H9 (cell line): Measurements from ENCODE around the gene AATK. TPM values are rescaled to one million over a fixed set of nuclear protein-coding genes. Genes with fewer than 3 reads are reported as not detected.

ENCODE experiments used
- DNase-seq: peaks from one replicate; pipeline ENCODE4 v3.0.0-alpha.2; 2017
- H2AFZ ChIP-seq: one replicate; pipeline ENCODE4 v1.6.1; 2013; ENCODE audit warnings: mild to moderate bottlenecking, low read length, control low read depth, moderate library complexity
- H2AK5ac ChIP-seq: 2 replicates; pipeline ENCODE4 v1.6.1; 2013; ENCODE audit warnings: low read length, control low read depth, mixed read lengths; ENCODE audit not compliant: insufficient read length
- H2BK120ac ChIP-seq: one replicate; pipeline ENCODE4 v1.6.1; 2013; ENCODE audit warnings: low read depth, mild to moderate bottlenecking, low read length, control low read depth, inconsistent platforms; ENCODE audit not compliant: poor library complexity, severe bottlenecking
- H2BK12ac ChIP-seq: 2 replicates; pipeline ENCODE4 v1.6.1; 2013; ENCODE audit warnings: low read length, control low read depth, mixed read lengths, low read depth; ENCODE audit not compliant: insufficient read length
- H2BK15ac ChIP-seq: 2 replicates; pipeline ENCODE4 v1.6.1; 2013; ENCODE audit warnings: low read depth, low read length, control low read depth
- H2BK20ac ChIP-seq: one replicate; pipeline ENCODE4 v1.6.1; 2013; ENCODE audit warnings: low read depth, mild to moderate bottlenecking, low read length, control low read depth, inconsistent platforms; ENCODE audit not compliant: poor library complexity, severe bottlenecking
- H2BK5ac ChIP-seq: 2 replicates; pipeline ENCODE4 v1.6.1; 2013; ENCODE audit warnings: low read length, control low read depth, mixed read lengths; ENCODE audit not compliant: insufficient read length
- H3K14ac ChIP-seq: 2 replicates; pipeline ENCODE4 v1.6.1; 2013; ENCODE audit warnings: low read length, control low read depth; ENCODE audit not compliant: insufficient read depth
- H3K18ac ChIP-seq: 2 replicates; pipeline ENCODE4 v1.6.1; 2013; ENCODE audit warnings: low read depth, mild to moderate bottlenecking, mixed read lengths, low read length, control low read depth; ENCODE audit not compliant: insufficient read length
- H3K23ac ChIP-seq: 2 replicates; pipeline ENCODE4 v1.6.1; 2013; ENCODE audit warnings: low read length, control low read depth, mixed read lengths, low read depth; ENCODE audit not compliant: insufficient read length
- H3K23me2 ChIP-seq: 2 replicates; pipeline ENCODE4 v1.6.1; 2013; ENCODE audit warnings: low read depth, mild to moderate bottlenecking, mixed read lengths, low read length, control low read depth; ENCODE audit not compliant: insufficient read length, poor library complexity, severe bottlenecking
- H3K27ac ChIP-seq: 2 replicates; pipeline ENCODE4 v1.5.1; 2013; ENCODE audit warnings: low read length, control low read depth, mixed read lengths, low read depth; ENCODE audit not compliant: insufficient read length
- H3K27me3 ChIP-seq: 2 replicates; pipeline ENCODE4 v1.6.1; 2013; ENCODE audit warnings: low read length, control low read depth, inconsistent platforms; ENCODE audit not compliant: insufficient read depth
- H3K4ac ChIP-seq: 2 replicates; pipeline ENCODE4 v1.6.1; 2013; ENCODE audit warnings: low read depth, mild to moderate bottlenecking, control low read depth, inconsistent platforms, low read length, moderate library complexity
- H3K4me1 ChIP-seq: 2 replicates; pipeline ENCODE4 v1.6.1; 2013; ENCODE audit warnings: low read length, control low read depth, inconsistent platforms; ENCODE audit not compliant: insufficient read depth
- H3K4me2 ChIP-seq: 2 replicates; pipeline ENCODE4 v1.6.1; 2013; ENCODE audit warnings: low read length, control low read depth, mixed read lengths; ENCODE audit not compliant: insufficient read length, insufficient read depth
- H3K56ac ChIP-seq: 2 replicates; pipeline ENCODE4 v1.6.1; 2013; ENCODE audit warnings: low read depth, mild to moderate bottlenecking, mixed read lengths, low read length, control low read depth; ENCODE audit not compliant: insufficient read length
- H3K79me1 ChIP-seq: 2 replicates; pipeline ENCODE4 v1.6.1; 2013; ENCODE audit warnings: low read depth, mild to moderate bottlenecking, moderate library complexity, low read length, control low read depth, inconsistent platforms; ENCODE audit not compliant: insufficient read depth, poor library complexity, severe bottlenecking
- H3K79me2 ChIP-seq: 2 replicates; pipeline ENCODE4 v1.6.1; 2013; ENCODE audit warnings: low read length, control low read depth, inconsistent platforms; ENCODE audit not compliant: insufficient read depth
- H3K9ac ChIP-seq: 2 replicates; pipeline ENCODE4 v1.6.1; 2013; ENCODE audit warnings: low read length, control low read depth, mixed read lengths; ENCODE audit not compliant: insufficient read length; ENCODE audit errors: extremely low read depth
- H3K9me3 ChIP-seq: one replicate; pipeline ENCODE4 v1.6.1; 2013; ENCODE audit warnings: low read depth, low read length, inconsistent platforms; ENCODE audit not compliant: control insufficient read depth
- H3T11ph ChIP-seq: one replicate; pipeline ENCODE4 v1.6.1; 2013; ENCODE audit warnings: mild to moderate bottlenecking, low read length, control low read depth, inconsistent platforms
- H4K20me1 ChIP-seq: one replicate; pipeline ENCODE4 v1.6.1; 2013; ENCODE audit not compliant: control insufficient read depth, insufficient read length, insufficient read depth
- H4K5ac ChIP-seq: 2 replicates; pipeline ENCODE4 v1.6.1; 2013; ENCODE audit warnings: low read depth, mild to moderate bottlenecking, mixed read lengths, low read length, control low read depth; ENCODE audit not compliant: insufficient read length
- H4K8ac ChIP-seq: replicated peaks from 2 replicates; pipeline ENCODE4 v1.6.1; 2013; ENCODE audit warnings: low read length, control low read depth, mixed read lengths, low read depth; ENCODE audit not compliant: insufficient read length
- H4K91ac ChIP-seq: 2 replicates; pipeline ENCODE4 v1.6.1; 2013; ENCODE audit warnings: low read depth, mild to moderate bottlenecking, moderate library complexity, mixed read lengths, low read length, control low read depth; ENCODE audit not compliant: insufficient read length
- H3K27ac Mint-ChIP-seq, 3 experiments: 2 replicates in 2 of 3; 3 replicates in 1 of 3; pipeline ENCODE4 v1.8.0; 2020 to 2021; ENCODE audit warnings: mixed read lengths in 3 of 3, mild to moderate bottlenecking in 1 of 3, moderate library complexity in 1 of 3
- H3K27me3 Mint-ChIP-seq: 2 replicates; pipeline ENCODE4 v1.8.0; 2021; ENCODE audit warnings: low read depth, mild to moderate bottlenecking, moderate library complexity, mixed read lengths
- H3K36me3 Mint-ChIP-seq, 3 experiments: 2 replicates in 2 of 3; 3 replicates in 1 of 3; pipeline ENCODE4 v1.8.0; 2020 to 2021; ENCODE audit warnings: low read depth in 3 of 3, mixed read lengths in 3 of 3; ENCODE audit not compliant: insufficient read depth in 1 of 3
- H3K4me1 Mint-ChIP-seq, 2 experiments: 2 replicates each; pipeline ENCODE4 v1.8.0; 2020; ENCODE audit warnings: mixed read lengths in 2 of 2
- H3K4me3 Mint-ChIP-seq, 2 experiments: 2 replicates in 1 of 2; 3 replicates in 1 of 2; pipeline ENCODE4 v1.8.0; 2020 to 2021; ENCODE audit warnings: mild to moderate bottlenecking in 2 of 2, mixed read lengths in 2 of 2, moderate library complexity in 1 of 2
- H3K9me3 Mint-ChIP-seq, 2 experiments: 2 replicates in 1 of 2; 3 replicates in 1 of 2; pipeline ENCODE4 v1.8.0; 2020; ENCODE audit warnings: mild to moderate bottlenecking in 2 of 2, mixed read lengths in 2 of 2, moderate library complexity in 1 of 2
- WGBS: extraction: QIAGEN DNeasy Blood & Tissue Kit; methylation state at CpG from one replicate; pipeline ENCODE4 v1.1.7; 2013; ENCODE audit warnings: missing lambda C conversion rate, low lambda C conversion rate, mixed read lengths; ENCODE audit not compliant: insufficient read length; ENCODE audit errors: extremely low coverage; 5-methylcytosine and 5-hydroxymethylcytosine counted together
- total RNA-seq: library from RNA; stranded (reverse); gene quantifications from 2 replicates; pipeline ENCODE4 v1.2.1, GENCODE V29; 2021
- TF ChIP-seq, protein P1 (sequence below): fragments of 200-600 bp; sonication (generic); conservative IDR thresholded peaks from 3 replicates; pipeline ENCODE4 v1.8.0; 2021; ENCODE audit warnings: antibody characterized with exemption, mild to moderate bottlenecking

Gene AATK
- total RNA-seq, 1 experiment from 2014 or later: 2.4 TPM

DNA sequence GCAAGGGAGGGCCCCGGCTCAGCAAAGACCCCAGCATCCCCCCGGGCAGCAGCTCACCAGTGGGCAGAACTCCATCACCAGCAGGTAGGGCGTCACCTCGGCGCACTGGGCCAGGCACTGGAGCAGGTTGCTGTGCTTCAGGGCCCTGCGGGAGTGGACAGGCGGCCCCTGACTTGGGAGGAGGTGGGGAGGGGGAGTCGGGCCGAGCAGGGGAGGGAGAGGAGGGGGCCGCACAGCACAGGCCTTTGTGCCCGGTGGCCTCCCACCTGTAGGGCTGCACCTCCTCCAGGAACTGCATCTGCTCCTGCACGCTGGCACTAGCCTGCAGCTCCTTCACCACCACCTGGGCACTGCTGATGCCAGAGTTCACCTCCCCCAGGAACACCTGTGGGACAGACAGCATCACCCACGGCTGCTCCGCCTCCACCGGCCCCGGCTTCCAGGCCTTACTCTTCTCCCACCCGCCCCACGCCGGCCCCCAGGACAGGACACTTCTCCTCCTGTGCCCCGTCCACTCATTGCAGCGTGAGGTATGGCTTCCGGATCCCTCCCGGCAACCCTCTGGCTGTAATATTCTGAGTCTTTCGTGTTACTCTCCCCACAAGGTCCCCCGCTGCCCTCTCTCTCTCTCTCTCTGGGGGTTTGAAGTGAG is 38.4 kb downstream of the AATK start:
- WGBS: no CpG with 5 or more reads among the region's 25 CpGs
- H3K18ac ChIP-seq: no peak overlapping the region
- H3K79me2 ChIP-seq: no peaks in the 10 kb centered on the region
- no peak overlapping the region for H2BK12ac ChIP-seq
- H3K36me3 Mint-ChIP-seq: no peaks in the 10 kb centered on the region
- no peak overlapping the region for H4K5ac ChIP-seq
- DNase-seq: no peak
- no peak overlapping the region for H3K14ac ChIP-seq
- H3K79me1 ChIP-seq: no peaks in the 10 kb centered on the region
- TF ChIP-seq, protein P1, sequence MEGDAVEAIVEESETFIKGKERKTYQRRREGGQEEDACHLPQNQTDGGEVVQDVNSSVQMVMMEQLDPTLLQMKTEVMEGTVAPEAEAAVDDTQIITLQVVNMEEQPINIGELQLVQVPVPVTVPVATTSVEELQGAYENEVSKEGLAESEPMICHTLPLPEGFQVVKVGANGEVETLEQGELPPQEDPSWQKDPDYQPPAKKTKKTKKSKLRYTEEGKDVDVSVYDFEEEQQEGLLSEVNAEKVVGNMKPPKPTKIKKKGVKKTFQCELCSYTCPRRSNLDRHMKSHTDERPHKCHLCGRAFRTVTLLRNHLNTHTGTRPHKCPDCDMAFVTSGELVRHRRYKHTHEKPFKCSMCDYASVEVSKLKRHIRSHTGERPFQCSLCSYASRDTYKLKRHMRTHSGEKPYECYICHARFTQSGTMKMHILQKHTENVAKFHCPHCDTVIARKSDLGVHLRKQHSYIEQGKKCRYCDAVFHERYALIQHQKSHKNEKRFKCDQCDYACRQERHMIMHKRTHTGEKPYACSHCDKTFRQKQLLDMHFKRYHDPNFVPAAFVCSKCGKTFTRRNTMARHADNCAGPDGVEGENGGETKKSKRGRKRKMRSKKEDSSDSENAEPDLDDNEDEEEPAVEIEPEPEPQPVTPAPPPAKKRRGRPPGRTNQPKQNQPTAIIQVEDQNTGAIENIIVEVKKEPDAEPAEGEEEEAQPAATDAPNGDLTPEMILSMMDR: no peak
- no peak overlapping the region for H3T11ph ChIP-seq
- H3K27me3 Mint-ChIP-seq: no peaks in the 10 kb centered on the region
- no peak overlapping the region for H2AFZ ChIP-seq
- H3K27me3 ChIP-seq: no peaks in the 10 kb centered on the region
- H3K56ac ChIP-seq: no peak overlapping the region
- H3K23me2 ChIP-seq: no peaks in the 10 kb centered on the region
- H3K4me1 ChIP-seq: no peaks in the 10 kb centered on the region
- H4K20me1 ChIP-seq: no peaks in the 10 kb centered on the region
- H2BK120ac ChIP-seq: no peak overlapping the region
- H3K9me3 ChIP-seq: no peaks in the 10 kb centered on the region
- H3K23ac ChIP-seq: no peak overlapping the region
- H3K4me3 Mint-ChIP-seq: no peak overlapping the region
- no peak overlapping the region for H3K9ac ChIP-seq
- H3K4ac ChIP-seq: no peak overlapping the region
- no peak overlapping the region for H3K4me2 ChIP-seq
- H3K4me1 Mint-ChIP-seq: peaks cover 0 to 13% of the 10 kb centered on the region in 2 experiments; a peak in 2 of 4 replicates
- no peak overlapping the region for H4K8ac ChIP-seq
- H2BK15ac ChIP-seq: no peak overlapping the region
- H4K91ac ChIP-seq: no peak overlapping the region
- 0 out of 7 replicates have a peak overlapping the region, but pooled peaks of 1 of the 3 experiments have one; percentile 51 for H3K27ac Mint-ChIP-seq
- H3K9me3 Mint-ChIP-seq: no peaks in the 10 kb centered on the region
- no peak overlapping the region for H2BK20ac ChIP-seq
- no peak overlapping the region for H3K27ac ChIP-seq
- H2AK5ac ChIP-seq: no peak overlapping the region
- no peak overlapping the region for H2BK5ac ChIP-seq
